H1 (cell line): ENCODE results near the gene WIPF1. TPM values are rescaled to one million over a fixed set of nuclear protein-coding genes. Genes with fewer than 3 reads are reported as not detected.

Experiments
- ASH2L ChIP-seq: fragments of 200-600, 300-600 bp; sonication (generic); IDR thresholded peaks from one replicate; pipeline ENCODE4 v1.7.1; 2017; ENCODE audit warnings: low read length
- SP2 ChIP-seq: IDR thresholded peaks from 2 replicates; pipeline ENCODE4 v1.6.1; 2012; ENCODE audit warnings: mild to moderate bottlenecking, low read length, inconsistent platforms
- ZNF274 ChIP-seq: IDR thresholded peaks from 2 replicates; pipeline ENCODE4 v1.7.0; 2012; ENCODE audit warnings: low read length, borderline replicate concordance; ENCODE audit errors: extremely low read depth
- polyA plus RNA-seq, 7 experiments: library from polyadenylated mRNA; depleted of rRNA in 3 of 7; stranded (reverse) in 5 of 7; unstranded in 2 of 7; fragments of >200 nt in 5 of 7; fragments of 200-250 nt in 2 of 7; gene quantifications; 1 replicate in 5 of 7; 2 replicates in 1 of 7; 4 replicates in 1 of 7; pipeline versions ENCODE4 v1.2.1 to v1.2.3, GENCODE V29; 2011 to 2013; ENCODE audit warnings: missing spikeins in 2 of 7, mixed read lengths in 2 of 7
- total RNA-seq: library from RNA; stranded (reverse); fragmentation: NEBNext Ultra II Directional; extraction: Animal tissue kit (Norgen Biotek cat#: 25700); gene quantifications from 2 replicates; pipeline ENCODE4 v1.2.1, GENCODE V29; 2021

Gene WIPF1
- total and polyA plus RNA-seq, 2 of the 8 experiments (the other 6 are each of a cell fraction or from before 2014, with no cell fraction given) = 4.7 to 5.2 TPM

DNA sequence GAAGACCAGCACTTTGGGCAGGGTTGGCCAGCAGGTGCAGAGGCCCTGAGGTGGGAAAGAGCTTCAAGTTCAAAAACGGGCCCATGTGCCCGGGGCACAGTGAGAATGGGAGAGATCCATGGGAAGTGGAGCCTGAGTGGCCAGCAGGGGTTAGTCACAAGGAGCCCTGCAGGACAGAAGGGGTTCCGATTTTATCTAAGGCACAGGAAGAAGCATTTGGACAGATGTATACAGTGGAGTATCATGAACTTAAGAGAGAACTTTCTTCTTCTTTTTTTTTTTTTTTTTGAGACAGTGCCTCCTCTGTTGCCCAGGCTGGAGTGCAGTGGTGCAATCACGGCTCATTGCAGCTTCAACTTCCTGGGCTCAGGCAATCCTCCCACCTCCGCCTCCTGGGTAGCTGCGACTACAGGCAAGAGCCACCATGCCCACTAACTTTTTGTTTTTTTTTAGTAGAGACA, 24.0 kb downstream of the WIPF1 start (continued):
- TF ChIP-seq SP2 (no peak), ZNF274 (no peak), ASH2L (no peak)
